NCI-H460 (cell line): ENCODE measurements around the gene ASPA. TPM values are rescaled to one million over a fixed set of nuclear protein-coding genes. Genes with fewer than 3 reads are reported as not detected.

Experiments
- DNase-seq: peaks from one replicate; pipeline ENCODE4 v3.0.0-alpha.2; 2016; ENCODE audit warnings: low read depth; ENCODE audit errors: extremely low read depth
- total RNA-seq: library from RNA; depleted of rRNA; stranded (reverse); fragments of >200 nt; shearing (Covaris generic); gene quantifications from 2 replicates; pipeline ENCODE4 v1.2.3, GENCODE V29; 2014

Gene ASPA
- total RNA-seq, 1 experiment from 2014 or later = not detected

- DNase-seq = no peak
These were observed 56.5 kb downstream of the ASPA start for GRCh38 chr17:3532106-3532858.

GRCh38 chr17:3532859-3533142, 57.0 kb downstream of the ASPA start:
- DNase-seq = no peak

GRCh38 chr17:3533752-3534151, 58.0 kb downstream of the ASPA start:
- DNase-seq = no peak

- DNase-seq = peak; percentile 21
These were observed 59.1 kb downstream of the ASPA start for GRCh38 chr17:3534881-3535252.

DNA sequence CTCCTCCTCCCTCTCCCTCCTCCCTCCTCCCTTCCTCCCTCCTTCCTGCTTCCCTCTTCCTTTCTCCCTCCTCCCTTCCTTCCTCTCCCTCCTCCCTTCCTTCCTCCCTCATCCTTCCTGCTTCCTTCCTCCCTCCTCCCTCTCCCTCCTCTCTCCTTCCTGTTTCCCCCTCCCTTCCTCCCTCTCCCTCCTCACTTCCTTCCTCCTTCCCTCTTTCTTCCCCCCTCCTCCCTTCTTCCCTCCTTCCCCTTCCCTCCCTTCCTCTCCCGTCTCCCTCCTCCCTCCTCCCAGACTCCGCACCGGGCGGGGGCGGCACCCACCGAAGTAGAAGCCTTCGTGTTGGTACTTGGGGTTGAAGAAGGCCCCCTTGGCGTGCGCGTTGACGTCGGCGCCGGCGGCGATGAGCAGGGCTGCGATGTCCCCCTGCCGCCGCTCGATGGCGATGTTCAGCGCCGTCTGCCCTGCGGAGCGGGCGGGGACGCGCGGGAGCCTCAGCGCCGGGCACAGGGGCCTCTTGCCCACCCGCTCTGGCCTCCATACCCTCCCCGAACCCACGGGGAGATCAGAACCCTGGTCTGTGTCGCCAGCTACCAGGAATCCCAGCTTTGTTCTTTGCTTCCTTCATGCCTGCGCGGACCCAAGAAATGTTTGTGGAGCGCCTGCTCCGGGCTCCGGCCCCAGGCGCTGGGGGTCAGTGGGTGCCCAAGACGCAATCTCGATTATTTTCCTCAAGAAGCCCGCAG, 59.6 kb downstream of the ASPA start:
- peak; percentile 70 for DNase-seq

- DNase-seq = no peak
These were observed 60.9 kb downstream of the ASPA start for GRCh38 chr17:3536716-3537115.

GRCh38 chr17:3539881-3540540, 64.2 kb downstream of the ASPA start:
- no peak for DNase-seq

- DNase-seq = no peak
These were observed 66.8 kb downstream of the ASPA start for GRCh38 chr17:3542410-3543088.

GRCh38 chr17:3543453-3543852, 67.7 kb downstream of the ASPA start:
- no peak for DNase-seq

DNA sequence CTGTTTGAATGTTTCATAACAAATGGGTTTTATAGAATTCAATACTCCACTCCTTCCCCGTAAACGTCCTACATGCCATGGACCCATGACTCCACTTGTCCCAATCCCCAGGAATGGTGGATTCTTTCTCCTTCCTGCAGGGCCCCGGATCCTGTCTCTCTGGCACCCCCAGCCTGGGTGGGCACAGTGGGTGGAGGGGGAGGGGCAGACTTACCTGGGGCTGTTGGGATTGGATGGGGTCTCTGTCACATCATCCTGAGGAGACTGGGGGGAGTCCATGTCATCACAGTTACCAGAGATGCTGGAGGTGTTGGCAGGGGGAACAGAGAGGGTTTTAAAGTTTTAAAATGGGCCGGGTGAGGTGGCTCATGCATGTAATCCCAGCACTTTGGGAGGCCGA, 68.6 kb downstream of the ASPA start:
- no peak for DNase-seq

GRCh38 chr17:3545151-3545550, 69.4 kb downstream of the ASPA start:
- DNase-seq = no peak

DNA sequence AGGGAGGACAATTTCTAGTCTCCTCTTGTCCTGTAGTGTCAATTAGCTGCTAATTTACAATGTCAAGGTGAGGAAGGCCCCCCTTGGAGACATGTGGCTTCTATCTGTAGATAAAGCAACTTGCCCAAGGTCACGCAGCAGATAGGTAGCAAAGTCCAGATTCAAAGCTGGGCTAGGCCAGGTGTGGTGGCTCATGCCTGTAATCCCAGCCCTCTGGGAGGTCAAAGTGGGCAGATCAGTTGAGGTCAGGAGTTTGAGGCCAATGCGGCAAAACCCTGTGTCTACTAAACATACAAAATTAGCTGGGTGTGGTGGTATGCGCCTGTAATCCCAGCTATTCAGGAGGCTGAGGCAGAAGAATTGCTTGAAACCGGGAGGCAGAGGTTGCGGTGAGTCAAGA, 70.7 kb downstream of the ASPA start:
- DNase-seq = no peak

- DNase-seq = no peak
These were observed 71.2 kb downstream of the ASPA start for GRCh38 chr17:3546997-3547396.

GRCh38 chr17:3547628-3548027, 71.8 kb downstream of the ASPA start:
- no peak for DNase-seq

DNA sequence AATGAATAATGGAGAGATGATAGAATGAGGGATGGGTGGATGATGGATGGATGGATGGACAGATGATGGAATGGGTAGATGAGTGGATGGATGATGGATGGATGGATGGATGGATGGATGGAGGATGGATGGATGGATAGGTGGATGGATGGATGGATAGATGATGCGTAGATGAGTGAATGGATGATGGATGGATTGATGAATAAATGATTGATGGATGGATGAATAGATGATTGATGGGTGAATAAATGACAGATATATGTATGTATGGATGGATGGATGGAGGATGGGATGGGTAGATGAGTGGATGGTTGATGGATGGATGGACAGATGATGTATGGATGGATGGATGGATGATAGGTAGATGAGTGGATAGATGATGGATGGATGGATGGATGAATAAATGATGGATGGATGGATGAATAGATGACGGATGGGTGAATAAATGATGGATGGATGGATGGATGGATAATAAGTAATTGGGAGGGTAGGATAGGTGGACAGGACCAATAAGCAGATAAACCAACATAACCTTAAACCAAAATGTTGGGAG, 73.9 kb downstream of the ASPA start:
- DNase-seq = no peak

GRCh38 chr17:3551189-3551588, 75.4 kb downstream of the ASPA start:
- DNase-seq = no peak

- no peak for DNase-seq
These were observed 77.1 kb downstream of the ASPA start for GRCh38 chr17:3552916-3553315.
